T-helper 2 cell treated with Interferon-gamma antibody and Interleukin-4, amounts not matched to agents 100 ng/mL and 5 ng/mL, for 36 hours (primary cell): ENCODE data around the gene GXYLT1. TPM values are rescaled to one million over a fixed set of nuclear protein-coding genes. Genes with fewer than 3 reads are reported as not detected.

Source experiments
- total RNA-seq: library from RNA; stranded (reverse); gene quantifications from 2 replicates; pipeline ENCODE4 v1.2.3, GENCODE V29; 2022

GXYLT1 gene
- total RNA-seq, 1 donor from 2014 or later: 9.3 TPM

Other genes starting within 250 kb of the GXYLT1 start
- gene YAF2, start 93.4 kb upstream of the GXYLT1 start, total RNA-seq: 37.0 and 38.4 TPM in 2 replicates
- gene ZCRB1, start 181.2 kb upstream of the GXYLT1 start, total RNA-seq: 45.0 and 45.5 TPM in 2 replicates
- 86.1 and 91.5 TPM in 2 replicates for gene PPHLN1, start 181.3 kb upstream of the GXYLT1 start, total RNA-seq